Measurements from ENCODE around the gene RDX.
"Not testable (repeated sequence)": the region's sequence is repeated elsewhere in the genome, so short reads cannot be mapped to it uniquely, and the experiment has no call there.

The RDX gene

GRCh38 chr11:110269996-110270395, 26.4 kb downstream of the RDX start:
- DNase-seq: no peak

GRCh38 chr11:110268441-110268840, 28.0 kb downstream of the RDX start:
- DNase-seq: no peak

GRCh38 chr11:110262072-110262403, 34.4 kb downstream of the RDX start:
- DNase-seq: no peak

- no peak for DNase-seq
Measured at GRCh38 chr11:110261195-110262071, 35.0 kb downstream of the RDX start.

GRCh38 chr11:110253525-110253924, 42.9 kb downstream of the RDX start:
- DNase-seq: no peak

GRCh38 chr11:110251836-110252235, 44.6 kb downstream of the RDX start:
- DNase-seq: no peak

- DNase-seq: no peak
Measured at GRCh38 chr11:110250168-110250567, 46.2 kb downstream of the RDX start.

GRCh38 chr11:110249766-110250165, 46.6 kb downstream of the RDX start:
- DNase-seq: no peak

GRCh38 chr11:110249066-110249465, 47.3 kb downstream of the RDX start:
- no peak for DNase-seq

GRCh38 chr11:110243791-110244190, 52.6 kb downstream of the RDX start:
- no peak for DNase-seq

GRCh38 chr11:110242746-110243145, 53.7 kb downstream of the RDX start:
- no peak for DNase-seq

- DNase-seq: no peak
Measured at GRCh38 chr11:110242188-110242587, 54.2 kb downstream of the RDX start.

- DNase-seq: no peak
Measured at GRCh38 chr11:110235966-110236365, 60.4 kb downstream of the RDX start.

GRCh38 chr11:110230377-110230776, 66.0 kb downstream of the RDX start:
- no peak for DNase-seq

GRCh38 chr11:110219006-110219785, 77.2 kb downstream of the RDX start:
- no peak for DNase-seq

- DNase-seq: no peak
Measured at GRCh38 chr11:110217936-110218335, 78.5 kb downstream of the RDX start.

- DNase-seq: no peak
Measured at GRCh38 chr11:110217223-110217877, 79.1 kb downstream of the RDX start.

GRCh38 chr11:110209313-110209694, 87.1 kb downstream of the RDX start:
- not testable (repeated sequence) for DNase-seq

GRCh38 chr11:110208678-110209312, 87.6 kb downstream of the RDX start:
- DNase-seq: not testable (repeated sequence)

- DNase-seq: no peak
Measured at GRCh38 chr11:110207123-110207522, 89.3 kb downstream of the RDX start.

GRCh38 chr11:110200836-110201235, 95.6 kb downstream of the RDX start:
- DNase-seq: no peak

GRCh38 chr11:110200241-110200640, 96.2 kb downstream of the RDX start:
- no peak for DNase-seq
